Testis (tissue), 2 donors: Measurements from ENCODE around the gene GINS3.

Experiments
- CTCF ChIP-seq, 3 experiments: fragments of 450-650 bp in 2 of 3; fragments of 200-600 bp in 1 of 3; sonication (generic) in 1 of 3; IDR thresholded peaks; one replicate each; pipeline ENCODE4 v1.5.1; 2016 to 2019; ENCODE audit warnings: antibody characterized with exemption in 3 of 3, mild to moderate bottlenecking in 2 of 3, moderate library complexity in 1 of 3
- POLR2A ChIP-seq: fragments of 450-650 bp; IDR thresholded peaks from one replicate; pipeline ENCODE4 v1.6.1; 2017; ENCODE audit warnings: antibody characterized with exemption, mild to moderate bottlenecking, moderate library complexity

- TF ChIP-seq POLR2A (no peak), CTCF (IDR thresholded peaks at IDR 0.05) (no peak)
These were observed 10.5 kb downstream of the GINS3 start for GRCh38 chr16:58402796-58403195.
